HG03025 (cell line): ENCODE measurements around the gene RPL6.
"Not testable (repeated sequence)": the region's sequence is repeated elsewhere in the genome, so short reads cannot be mapped to it uniquely, and the experiment has no call there.

Experiments
- ATAC-seq: cut with Tn5 transposase; IDR thresholded peaks from one replicate; pipeline ENCODE4 v1.9.1; 2021; ENCODE audit warnings: mild to moderate bottlenecking, moderate library complexity; ENCODE audit not compliant: unreplicated experiment, low FRiP score

RPL6 gene

DNA sequence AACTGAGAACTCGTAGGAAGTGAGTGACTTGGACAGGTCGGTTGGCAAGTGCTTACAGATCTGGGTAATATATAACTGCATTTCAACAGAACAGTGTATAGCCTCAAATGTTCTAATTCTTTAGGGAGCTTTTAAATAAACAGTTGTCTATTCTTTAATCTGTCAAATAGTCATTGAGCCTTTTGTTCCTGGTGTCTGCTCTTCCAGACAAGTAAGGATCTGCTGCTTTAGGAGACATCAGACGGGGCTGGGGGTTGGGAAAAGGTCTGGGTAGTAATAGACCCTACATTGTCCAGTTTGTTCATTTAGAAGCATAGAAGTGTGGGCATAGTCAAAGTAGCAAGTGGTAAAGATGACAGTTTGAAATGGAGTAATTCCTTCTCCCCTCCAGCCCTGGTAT is 11.3 kb upstream of the RPL6 start:
- ATAC-seq, result no peak

DNA sequence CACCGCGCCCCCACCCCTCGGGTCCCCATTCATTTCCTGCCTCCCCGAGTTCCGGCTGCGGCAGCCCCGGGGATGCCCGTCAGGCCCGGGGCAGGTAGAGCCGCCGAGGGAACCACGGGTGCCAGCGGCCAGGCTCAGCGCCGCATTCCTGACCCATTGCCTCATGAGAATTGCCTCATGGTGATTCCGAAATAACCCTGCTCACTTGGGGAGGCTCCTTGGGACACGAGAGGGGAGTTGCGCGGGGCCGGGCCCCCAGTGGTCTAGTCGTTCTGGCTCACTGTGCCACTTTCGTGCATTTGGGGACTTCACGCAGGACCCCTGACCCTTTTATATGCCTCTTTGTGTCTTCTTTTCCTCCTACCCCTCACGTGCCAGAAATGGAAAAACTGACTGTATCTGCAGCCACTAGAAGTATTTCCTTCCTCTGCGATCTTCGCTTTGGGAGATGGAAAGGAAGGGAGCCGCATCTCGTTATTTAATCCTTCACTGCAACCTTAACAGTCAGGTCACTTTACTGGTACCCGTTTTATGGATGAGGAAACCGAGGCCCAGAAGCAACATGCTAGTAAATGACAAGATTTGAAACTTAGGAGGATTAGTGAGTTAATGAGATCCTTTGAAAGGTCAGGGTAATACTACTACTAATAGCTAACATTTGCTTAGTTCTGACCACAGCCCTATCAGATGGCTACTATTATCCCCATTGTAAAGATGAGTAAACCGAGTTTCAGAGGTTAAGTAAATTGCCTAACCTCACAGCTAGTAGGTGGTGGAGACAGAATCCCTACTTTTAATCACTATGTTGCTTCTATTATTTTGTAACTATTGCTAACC is 10.1 kb upstream of the RPL6 start:
- ATAC-seq, result peak; percentile 34

DNA sequence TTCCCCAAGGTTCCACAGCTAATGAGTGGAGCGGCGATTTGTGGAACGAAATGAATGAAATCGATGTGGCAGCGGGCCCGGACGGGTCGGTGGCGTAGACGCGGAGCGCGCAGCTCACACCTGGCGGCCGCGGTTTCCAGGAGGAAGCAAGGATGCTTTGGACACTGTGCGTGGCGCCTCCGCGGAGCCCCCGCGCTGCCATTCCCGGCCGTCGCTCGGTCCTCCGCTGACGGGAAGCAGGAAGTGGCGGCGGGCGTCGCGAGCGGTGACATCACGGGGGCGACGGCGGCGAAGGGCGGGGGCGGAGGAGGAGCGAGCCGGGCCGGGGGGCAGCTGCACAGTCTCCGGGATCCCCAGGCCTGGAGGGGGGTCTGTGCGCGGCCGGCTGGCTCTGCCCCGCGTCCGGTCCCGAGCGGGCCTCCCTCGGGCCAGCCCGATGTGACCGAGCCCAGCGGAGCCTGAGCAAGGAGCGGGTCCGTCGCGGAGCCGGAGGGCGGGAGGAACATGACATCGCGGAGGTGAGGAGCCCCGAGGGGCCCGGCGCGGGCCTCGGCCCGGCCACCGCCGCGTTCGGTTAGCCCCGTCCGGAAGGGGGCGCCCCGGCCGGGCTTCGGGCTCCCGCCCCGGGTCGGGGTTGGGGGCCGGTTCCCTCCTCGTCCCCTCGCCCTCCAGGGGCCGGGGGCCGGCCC is 9.3 kb upstream of the RPL6 start, which contains the start of gene PTPN11:
TSS of gene PTPN11 (plus strand) at position 340 of the 689 bp plus-strand sequence. CDS start at position 505, 165 bp downstream.
- ATAC-seq, result peak; percentile 71

DNA sequence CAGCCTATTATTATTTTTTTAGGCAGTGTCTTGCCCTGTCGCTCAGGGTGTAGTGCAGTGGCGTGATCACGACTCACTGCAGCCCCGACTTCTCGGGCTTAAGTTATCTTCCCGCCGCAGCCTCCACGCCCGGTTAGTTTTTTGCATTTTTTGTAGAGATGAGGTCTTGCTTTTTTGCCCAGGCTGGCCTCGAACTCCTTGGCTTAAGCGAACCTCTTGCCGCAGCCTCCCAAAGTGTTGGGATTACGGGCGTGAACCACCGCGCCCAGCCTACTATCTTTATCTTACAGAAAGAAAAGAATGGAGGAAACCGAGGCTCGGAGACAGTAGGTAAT is 8.8 kb upstream of the RPL6 start:
- ATAC-seq, result no peak

DNA sequence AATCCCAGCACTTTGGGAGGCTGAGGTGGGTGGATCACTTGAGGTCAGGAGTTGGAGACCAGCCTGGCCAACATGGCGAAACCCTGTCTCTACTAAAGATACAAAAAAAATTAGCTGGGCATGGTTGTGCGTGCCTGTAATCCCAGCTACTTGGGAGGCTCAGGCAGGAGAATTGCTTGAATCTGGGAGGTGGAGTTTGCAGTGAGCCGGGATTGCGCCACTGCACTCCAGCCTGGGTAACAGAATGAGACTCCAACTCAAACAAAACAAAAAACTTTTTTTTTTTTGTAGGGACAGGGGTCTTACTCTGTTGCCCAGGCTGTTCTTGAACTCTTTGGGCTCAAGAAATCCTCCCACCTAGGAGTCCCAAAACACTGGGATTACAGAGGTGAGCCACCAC is 6.1 kb upstream of the RPL6 start:
- ATAC-seq, result not testable (repeated sequence)

DNA sequence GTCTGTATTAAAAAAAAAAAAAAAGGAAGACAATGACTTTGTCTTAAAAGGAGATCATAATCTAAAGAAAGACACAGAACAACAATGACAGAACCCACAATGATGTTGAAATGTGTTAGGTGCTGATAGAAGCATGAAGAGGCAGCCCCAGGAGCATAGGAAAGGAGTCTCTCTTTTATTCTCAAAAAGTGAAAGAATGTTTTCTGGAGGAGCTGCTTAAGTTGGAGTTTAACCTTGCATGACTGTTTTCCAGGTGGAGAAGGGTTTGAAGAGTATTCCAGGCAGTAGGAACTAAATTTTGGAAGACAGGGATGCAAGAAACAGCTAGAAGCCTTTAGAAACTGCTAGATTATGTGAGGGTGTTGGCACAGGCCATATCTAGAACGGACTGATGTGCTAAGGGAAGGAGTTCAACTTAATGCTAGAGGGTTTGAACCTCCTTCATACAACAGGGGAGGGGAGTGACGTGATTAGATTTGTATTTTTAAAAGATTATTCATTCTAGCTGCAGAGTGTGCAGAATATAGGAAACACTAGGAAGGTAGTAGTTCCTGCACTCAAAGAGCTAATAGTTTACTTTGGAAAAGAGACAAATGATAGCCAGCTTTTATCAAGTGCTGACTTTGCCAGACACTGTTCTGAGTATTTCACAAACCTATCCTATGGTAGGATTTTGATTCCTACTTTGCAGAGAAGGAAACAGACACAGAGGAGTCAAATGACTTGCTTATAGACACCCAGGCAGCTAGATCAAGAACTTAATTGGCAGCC is 4.6 kb upstream of the RPL6 start:
- no peak for ATAC-seq

DNA sequence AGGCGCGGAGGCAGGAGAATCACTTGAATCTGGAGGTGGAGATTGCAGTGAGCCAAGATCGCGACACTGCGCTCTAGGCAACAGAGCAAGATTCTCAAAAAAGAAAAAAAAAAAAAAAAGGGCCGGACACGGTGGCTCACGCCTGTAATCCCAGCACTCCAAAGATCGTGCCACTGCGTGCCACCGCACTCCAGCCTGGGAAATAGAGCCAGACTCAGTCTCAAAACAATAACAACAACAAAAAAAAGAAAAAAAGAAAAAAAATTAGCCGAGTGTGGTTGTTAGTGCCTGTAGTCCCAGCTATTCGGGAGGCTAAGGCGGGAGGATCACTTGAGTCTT is 470 bp upstream of the RPL6 start:
- no peak for ATAC-seq

DNA sequence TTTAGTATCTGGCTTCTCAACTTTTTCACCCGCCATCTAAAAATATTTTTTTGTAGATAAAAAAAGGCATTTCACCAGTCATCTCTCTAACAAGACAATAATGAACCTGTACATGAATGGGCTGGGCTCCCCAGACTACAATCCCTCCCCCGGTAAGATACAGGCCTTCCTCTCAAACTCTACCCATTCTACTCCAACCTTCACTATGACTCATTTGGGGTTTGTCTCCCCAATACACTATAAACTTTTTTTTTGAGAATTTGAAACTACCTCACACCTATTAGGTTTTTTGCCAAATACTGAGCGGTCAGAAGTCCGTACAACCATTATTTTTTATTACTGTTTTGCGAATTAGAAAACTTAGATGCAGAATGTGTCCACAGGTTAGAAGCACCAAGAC is 784 bp downstream of the RPL6 start:
- ATAC-seq, result no peak

DNA sequence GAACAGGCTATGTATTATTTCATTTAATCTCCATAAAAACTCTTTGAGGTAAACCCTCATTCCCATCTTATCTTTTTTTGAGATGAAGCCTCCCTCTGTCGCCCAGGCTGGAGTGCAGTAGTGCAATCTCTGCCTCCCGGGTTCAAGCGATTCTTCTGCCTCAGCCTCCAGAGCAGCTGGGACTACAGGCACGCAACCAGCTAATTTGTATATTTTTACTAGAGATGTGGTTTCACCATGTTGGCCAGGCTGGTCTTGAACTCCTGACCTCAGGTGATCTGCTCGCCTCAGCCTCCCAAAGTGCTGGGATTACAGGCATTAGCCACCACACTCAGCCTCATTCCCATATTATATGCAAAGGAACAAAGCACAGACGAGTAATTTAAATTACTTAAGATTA is 1.7 kb downstream of the RPL6 start:
- ATAC-seq, result not testable (repeated sequence)

DNA sequence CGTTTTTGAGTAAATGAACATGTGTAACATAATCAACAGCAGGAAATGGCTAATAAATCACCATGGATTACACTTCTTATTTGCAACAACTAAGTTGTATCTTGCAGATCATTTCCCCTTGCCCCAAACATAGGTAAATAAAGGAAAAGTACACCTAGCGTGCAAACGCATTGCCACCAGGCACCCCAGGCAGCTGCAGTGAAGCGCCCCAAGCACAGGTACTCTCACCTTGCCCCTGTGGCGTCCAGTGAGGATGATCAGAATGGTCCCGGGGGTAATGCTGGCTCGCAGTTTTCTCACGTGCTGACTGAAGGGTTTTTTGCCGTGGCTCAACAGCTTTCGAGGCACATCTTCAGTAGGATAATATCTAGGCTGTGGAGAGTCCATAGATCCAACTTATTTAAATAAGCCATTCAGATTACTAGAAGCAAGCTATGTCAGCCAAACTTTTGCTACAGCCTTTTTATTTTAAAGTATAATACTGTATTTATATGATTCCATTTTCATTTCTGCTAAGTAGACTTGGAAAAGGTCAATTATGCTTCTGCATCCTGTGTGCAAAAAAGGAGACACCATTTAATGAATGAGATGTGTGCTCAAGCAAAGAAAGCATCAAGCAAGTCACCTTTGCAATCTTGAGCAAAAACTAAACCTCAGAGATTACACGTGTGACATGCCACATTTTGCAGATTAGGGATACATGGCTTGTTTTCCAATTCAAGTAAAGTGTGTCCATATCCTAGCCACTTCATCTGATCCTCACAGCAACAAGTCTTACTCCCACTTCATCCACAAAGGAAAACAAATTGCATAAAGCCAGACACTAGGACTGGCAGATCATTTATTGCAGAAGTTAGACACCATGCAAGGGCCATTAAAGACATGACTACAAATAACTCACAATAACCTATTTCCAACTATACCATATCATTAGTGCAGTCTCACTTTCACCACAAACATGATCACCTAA is 2.6 kb downstream of the RPL6 start:
- no peak for ATAC-seq

DNA sequence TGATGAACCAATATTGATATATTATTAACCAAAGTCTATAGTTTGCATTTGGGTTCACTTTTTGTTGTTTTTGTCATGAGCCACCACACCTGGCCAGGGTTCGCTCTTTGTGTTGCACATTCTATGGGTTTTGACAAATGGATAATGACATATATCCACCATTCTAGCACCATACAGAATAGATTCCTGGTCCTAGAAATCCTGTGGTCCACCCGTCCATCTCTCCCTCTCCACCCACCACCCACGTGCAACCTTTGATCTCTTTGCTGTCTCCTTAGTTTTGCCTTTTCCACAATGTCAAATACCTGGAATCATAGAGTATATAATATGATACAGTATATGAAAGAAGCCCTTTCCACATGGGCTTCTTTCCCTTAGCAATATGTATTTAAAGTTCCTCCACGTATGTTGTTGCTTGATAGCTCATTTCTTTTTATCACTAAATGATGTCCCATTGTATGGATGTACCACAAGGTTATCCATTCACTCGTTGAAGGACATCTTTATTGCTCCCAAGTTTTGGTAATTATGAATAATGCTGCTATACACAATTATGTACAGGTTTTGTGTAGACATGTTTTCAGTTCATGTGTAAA is 7.4 kb downstream of the RPL6 start:
- no peak for ATAC-seq

DNA sequence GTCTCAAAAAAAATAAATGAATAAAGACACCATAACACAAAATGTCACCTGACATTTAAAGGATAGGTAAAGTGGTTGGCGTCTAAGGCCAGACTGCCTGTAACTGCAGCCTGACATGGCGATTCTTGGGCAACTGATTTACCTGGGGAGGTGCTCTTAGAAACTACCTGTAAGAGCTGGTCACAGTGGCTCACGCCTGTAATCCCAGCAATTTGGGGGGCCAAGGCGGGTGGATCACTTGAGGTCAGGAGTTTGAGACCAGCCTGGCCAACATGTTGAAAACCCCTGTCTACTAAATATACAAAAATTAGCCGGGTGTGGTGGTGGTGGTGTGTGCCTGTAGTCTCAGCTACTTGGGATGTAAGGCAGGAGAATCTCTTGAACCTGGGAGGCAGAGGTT is 8.4 kb downstream of the RPL6 start:
- ATAC-seq, result no peak

DNA sequence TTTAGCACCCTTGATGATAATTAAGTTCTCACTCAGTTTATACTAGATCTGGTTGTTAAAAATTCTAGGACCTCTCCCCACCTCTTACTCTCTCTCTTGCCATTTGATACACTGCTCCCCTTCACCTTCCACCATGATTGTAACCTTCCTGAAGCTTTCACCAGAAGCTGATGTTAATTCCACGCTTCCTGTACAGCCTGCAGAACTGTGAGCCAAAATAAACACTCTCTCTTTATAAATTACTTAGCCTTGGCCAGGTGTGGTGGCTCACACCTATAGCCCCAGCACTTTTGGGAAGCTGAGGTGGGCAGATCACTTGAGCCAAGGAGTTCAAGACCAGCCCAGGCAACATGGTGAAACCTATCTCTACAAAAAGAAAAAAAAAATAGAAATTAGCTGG is 16.1 kb downstream of the RPL6 start:
- no peak for ATAC-seq

DNA sequence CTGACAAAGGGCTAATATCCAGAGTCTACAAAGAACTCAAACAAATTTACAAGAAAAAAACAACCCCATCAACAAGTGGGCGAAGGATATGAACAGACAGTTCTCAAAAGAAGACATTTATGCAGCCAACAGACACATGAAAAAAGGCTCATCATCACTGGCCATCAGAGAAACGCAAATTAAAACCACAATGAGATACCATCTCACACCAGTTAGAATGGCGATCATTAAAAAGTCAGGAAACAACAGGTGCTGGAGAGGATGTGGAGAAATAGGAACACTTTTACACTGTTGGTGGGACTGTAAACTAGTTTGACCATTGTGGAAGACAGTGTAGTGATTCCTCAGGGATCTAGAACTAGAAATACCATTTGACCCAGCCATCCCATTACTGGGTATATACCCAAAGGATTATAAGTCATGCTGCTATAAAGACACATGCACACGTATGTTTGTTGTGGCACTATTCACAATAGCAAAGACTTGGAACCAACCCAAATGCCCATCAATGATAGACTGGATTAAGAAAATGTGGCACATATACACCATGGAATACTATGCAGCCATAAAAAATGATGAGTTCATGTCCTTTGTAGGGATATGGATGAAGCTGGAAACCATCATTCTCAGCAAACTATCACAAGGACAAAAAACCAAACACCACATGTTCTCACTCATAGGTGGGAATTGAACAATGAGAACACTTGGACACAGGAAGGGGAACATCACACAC is 19.3 kb downstream of the RPL6 start:
- not testable (repeated sequence) for ATAC-seq

DNA sequence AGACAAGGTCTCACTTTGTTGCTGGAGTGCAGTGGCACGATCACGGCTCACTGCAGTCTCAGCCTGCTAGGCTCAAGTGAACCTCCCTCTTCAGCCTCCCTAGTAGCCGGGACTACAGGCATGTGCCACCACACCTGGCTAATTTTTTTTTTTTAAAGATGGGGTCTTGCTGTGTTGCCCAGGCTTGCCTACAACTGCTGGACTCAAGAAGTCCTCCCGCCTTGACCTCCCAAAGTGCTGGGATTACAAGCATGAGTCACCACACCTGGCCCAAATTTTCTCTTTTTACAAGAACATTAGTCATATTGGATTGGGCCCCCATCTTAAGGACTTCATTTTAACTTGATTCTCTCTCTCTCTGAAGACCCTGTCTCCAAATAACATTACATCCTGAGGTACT is 20.2 kb downstream of the RPL6 start:
- ATAC-seq, result no peak

DNA sequence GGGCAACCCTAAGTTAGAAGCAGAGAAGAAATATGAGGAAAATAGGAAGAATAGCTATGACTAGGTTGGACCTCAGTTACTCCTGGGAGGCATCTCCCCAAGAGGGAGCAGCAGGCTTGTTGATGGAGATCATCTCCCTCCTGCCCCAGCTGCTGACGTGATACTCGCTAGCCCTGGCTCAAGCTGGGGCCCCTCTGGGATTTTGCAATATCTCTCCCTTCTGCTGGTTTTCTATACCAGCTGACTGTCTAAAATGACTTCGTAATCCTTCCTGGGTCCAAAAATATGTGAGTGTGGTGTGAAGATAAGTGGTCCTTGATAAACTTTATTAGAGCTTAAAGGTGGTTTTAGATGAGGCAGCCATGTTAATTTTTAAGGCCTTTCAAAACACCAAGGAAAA is 22.7 kb downstream of the RPL6 start:
- ATAC-seq, result no peak

DNA sequence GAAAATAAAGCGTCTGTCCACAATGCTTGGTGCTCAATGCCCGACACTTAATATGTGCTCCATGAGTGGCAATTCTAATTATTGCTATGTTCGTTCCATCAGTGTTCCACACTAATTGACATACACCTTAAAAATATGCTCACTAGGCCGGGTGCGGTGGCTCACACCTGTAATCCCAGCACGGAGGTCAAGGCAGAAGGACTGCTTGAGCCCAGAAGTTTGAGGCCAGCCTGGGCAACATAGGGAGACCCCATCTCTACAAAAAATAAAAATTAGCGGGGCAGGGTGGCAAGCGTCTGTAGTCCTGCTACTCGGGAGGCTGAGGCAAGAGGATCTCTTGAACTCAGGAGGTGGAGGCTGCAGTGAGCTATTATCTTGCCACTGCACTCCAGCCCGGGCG is 26.5 kb downstream of the RPL6 start:
- ATAC-seq, result no peak

DNA sequence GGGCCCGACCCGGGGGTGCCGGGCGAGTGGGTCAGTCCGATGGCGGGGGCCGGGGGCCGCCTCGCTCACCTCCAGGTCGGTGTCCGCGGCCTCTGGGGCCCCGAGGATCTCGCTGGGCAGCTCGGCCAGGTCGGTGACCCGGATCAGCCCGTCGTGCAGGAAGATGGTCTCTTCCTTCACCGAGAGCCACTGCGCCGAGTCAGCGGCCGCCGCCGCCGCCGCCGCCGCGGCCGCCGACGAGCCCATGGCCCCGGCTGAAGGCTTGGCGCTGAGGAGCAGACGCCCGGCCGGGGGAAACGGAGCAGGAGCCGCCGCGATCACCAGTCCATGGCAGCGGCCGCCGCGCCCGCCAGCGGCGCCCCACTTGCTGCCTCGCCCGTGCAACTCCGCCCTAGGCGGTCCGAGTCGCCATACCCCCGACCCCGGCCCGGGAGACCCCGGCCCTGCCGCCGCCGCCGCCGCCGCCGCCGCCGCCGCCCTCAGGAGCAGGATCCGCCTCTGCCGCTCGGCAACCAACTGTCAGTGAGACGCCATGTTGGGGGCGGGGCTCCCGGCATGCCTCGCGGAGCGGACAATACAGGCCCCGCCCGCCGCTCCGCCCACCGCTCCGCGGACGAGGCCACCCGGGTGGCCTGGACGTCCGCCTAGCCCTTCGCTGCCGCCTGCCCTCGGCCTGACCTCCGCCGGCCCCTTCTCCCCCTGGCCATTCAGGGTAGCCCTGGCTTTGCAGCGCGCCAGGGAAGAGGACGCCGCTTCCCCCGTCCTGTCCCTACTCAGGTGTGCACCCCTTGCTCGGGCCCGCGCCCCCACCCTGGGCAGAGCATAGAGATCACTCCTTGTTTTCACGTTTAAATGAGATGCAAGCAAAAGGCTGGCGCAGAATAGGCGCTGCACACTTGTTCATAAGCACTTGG is 27.3 kb downstream of the RPL6 start, which contains the start of gene HECTD4:
TSS of gene HECTD4 (minus strand) at position 549 of the 914 bp plus-strand sequence. CDS start at position 246, 303 bp downstream.
- ATAC-seq, result peak; percentile 81
